ENCODE measurements around the gene BST1.

Gene BST1, protein sequence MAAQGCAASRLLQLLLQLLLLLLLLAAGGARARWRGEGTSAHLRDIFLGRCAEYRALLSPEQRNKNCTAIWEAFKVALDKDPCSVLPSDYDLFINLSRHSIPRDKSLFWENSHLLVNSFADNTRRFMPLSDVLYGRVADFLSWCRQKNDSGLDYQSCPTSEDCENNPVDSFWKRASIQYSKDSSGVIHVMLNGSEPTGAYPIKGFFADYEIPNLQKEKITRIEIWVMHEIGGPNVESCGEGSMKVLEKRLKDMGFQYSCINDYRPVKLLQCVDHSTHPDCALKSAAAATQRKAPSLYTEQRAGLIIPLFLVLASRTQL

GRCh38 chr4:15702941-15703403 lies at the start of gene BST1:
BST1 (plus strand) TSS chr4:15703065; CDS start chr4:15703145, 80 bp downstream.
- DNase-seq (ENCODE audit: low read depth): no peak

GRCh38 chr4:15653420-15653819 lies 49.4 kb upstream of the BST1 start:
- DNase-seq (ENCODE audit: low read depth): no peak

- no peak for DNase-seq (ENCODE audit: low read depth)
These were observed 48.8 kb upstream of the BST1 start for GRCh38 chr4:15653864-15654592.

- no peak for DNase-seq (ENCODE audit: low read depth)
These were observed 48.2 kb upstream of the BST1 start for GRCh38 chr4:15654593-15655222.

GRCh38 chr4:15655223-15656037 lies 47.4 kb upstream of the BST1 start, which contains the start of gene FBXL5:
FBXL5 (minus strand) TSS chr4:15655357; CDS start chr4:15655287, 70 bp downstream.
- peak; percentile 65 for DNase-seq (ENCODE audit: low read depth)

- no peak for DNase-seq (ENCODE audit: low read depth)
These were observed 46.8 kb upstream of the BST1 start for GRCh38 chr4:15656038-15656470.

GRCh38 chr4:15657366-15657765 lies 45.5 kb upstream of the BST1 start:
- no peak for DNase-seq (ENCODE audit: low read depth)

GRCh38 chr4:15658136-15658770 lies 44.6 kb upstream of the BST1 start:
- DNase-seq (ENCODE audit: low read depth): no peak

- no peak for DNase-seq (ENCODE audit: low read depth)
These were observed 44.1 kb upstream of the BST1 start for GRCh38 chr4:15658781-15659180.

GRCh38 chr4:15659768-15660570 lies 42.9 kb upstream of the BST1 start:
- DNase-seq (ENCODE audit: low read depth): no peak

GRCh38 chr4:15665753-15666365 lies 37.0 kb upstream of the BST1 start:
- no peak for DNase-seq (ENCODE audit: low read depth)

DNA sequence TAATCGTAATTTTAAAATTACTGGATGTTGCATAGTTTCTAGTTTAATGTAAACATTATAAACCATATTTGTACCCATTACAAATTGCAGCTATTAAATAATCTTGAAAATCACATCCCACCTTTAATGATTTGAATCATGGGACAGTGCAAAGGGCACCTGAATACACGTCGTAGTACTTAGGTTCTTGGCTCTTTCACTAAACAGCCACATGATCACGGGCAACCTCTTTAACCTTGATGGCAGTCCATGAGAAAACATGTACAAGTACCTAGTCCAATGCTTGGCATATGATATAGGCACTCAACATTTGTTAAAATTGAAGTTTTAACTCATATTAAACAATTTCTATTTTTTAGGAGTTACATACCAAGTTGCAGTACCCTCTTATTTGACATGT lies 35.9 kb upstream of the BST1 start:
- no peak for DNase-seq (ENCODE audit: low read depth)

DNA sequence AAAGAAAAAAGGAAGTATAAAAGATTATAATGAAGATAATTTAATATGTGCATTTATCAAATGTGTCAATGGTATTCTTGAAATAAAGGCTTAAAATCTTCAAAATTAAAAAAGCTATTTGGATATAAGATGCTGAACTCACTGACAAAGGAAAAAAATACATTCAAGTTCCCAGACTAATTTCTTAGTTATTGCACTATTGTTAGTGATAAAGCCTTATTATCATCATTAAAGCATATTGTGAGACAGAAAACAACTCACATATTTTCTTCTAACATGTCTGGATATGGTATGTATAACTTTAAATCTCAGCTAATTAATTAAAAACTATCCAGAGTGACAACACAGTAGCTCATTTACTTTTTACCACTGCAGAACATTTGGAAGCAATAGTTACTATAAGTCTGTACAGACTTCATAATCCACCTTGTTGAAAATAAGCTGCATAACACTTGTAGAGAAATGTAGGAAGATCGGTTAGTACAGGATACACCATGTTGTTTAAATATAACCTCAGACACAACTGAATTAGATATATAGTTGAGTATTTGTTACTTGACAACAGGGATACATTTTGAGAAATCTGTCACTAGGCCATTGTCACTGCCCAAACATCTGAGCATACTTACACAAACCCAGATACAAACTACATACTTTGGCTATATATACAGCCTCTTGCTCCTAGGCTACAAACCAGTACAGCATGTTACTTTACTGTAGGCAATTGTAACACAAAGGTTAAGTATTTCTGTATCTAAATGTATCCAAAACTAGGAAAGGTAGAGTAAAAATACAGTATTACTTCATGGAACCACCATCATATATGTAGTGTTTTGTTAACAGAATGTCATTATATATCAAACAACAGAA lies 34.1 kb upstream of the BST1 start:
- no peak for DNase-seq (ENCODE audit: low read depth)

GRCh38 chr4:15670576-15670975 lies 32.3 kb upstream of the BST1 start:
- DNase-seq (ENCODE audit: low read depth): no peak

DNA sequence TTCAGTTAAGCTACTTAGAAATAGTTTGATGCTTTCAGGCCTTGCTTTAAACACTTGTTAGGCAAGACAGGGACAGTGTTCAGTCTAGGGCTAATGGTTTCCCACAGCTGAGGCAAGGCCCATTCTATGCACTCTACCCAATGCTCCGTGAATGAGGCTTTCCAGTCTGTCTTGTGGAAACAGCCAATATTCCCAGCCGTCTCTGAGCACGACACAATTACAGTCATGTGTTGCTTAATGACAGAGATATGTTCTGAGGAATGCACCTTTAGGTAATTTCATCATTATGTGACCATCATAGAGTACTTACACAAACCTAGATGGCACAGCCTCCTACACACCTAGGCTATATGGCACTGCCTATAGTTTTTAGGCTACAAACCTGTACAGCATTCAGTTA lies 30.8 kb upstream of the BST1 start:
- no peak for DNase-seq (ENCODE audit: low read depth)

GRCh38 chr4:15673337-15673736 lies 29.5 kb upstream of the BST1 start:
- DNase-seq (ENCODE audit: low read depth): no peak

GRCh38 chr4:15674046-15674445 lies 28.8 kb upstream of the BST1 start:
- DNase-seq (ENCODE audit: low read depth): no peak

GRCh38 chr4:15674926-15675325 lies 27.9 kb upstream of the BST1 start:
- no peak for DNase-seq (ENCODE audit: low read depth)

DNA sequence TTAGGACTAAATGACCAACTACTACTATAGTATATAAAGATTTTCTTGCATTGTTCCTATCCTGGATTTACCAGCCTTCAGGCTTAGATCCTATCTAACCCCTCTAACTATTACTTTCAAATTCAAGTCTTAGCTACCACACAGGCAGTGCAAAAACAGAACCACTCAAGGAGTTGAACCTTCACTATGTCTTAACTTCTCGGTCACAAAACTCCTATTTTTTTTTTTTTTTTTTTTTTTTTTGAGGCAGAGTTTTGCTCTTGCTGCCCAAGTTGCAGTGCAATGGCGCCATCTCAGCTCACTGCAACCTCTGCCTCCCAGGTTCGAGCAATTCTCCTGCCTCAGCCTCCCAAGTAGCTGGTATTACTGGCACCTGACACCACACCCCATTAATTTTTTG lies 27.5 kb upstream of the BST1 start:
- no peak for DNase-seq (ENCODE audit: low read depth)

Data from GM04504 (cell line).